Heart left ventricle (tissue), 16 donors: ENCODE measurements around the gene PLCB4. TPM values are rescaled to one million over a fixed set of nuclear protein-coding genes. Genes with fewer than 3 reads are reported as not detected.

Source experiments
- ATAC-seq, 4 donors: fragments of 200-7000 bp; cut with Tn5 transposase; one replicate each; pipeline ENCODE4 v1.9.1; 2020 to 2022; ENCODE audit warnings: moderate library complexity in 4 of 4, mild to moderate bottlenecking in 3 of 4, moderate number of reproducible peaks in 1 of 4
- DNase-seq, 5 donors: peaks; one replicate each; pipeline ENCODE4 v3.0.0-alpha.2; 2020
- H3K27ac ChIP-seq, 12 donors: fragments of 200-600 bp; sonication (generic) in 4 of 12; one replicate each; pipeline versions ENCODE4 v1.5.0 to v1.8.0; 2016 to 2022; ENCODE audit warnings: mild to moderate bottlenecking in 2 of 12
- H3K27me3 ChIP-seq, 9 donors: fragments of 200-600 bp; sonication (generic) in 2 of 9; one replicate each; pipeline versions ENCODE4 v1.5.1 to v1.8.0; 2016 to 2022; ENCODE audit warnings: mild to moderate bottlenecking in 3 of 9
- H3K36me3 ChIP-seq, 9 donors: fragments of 200-600 bp; sonication (generic) in 2 of 9; one replicate each; pipeline versions ENCODE4 v1.5.0 to v1.8.0; 2018 to 2022; ENCODE audit warnings: mild to moderate bottlenecking in 2 of 9
- H3K4me1 ChIP-seq, 12 donors: fragments of 200-600 bp; sonication (generic) in 4 of 12; one replicate each; pipeline versions ENCODE4 v1.5.0 to v1.8.0; 2016 to 2022; ENCODE audit warnings: mild to moderate bottlenecking in 3 of 12
- H3K4me3 ChIP-seq, 12 donors: fragments of 200-600 bp; sonication (generic) in 4 of 12; one replicate each; pipeline versions ENCODE4 v1.5.0 to v1.8.0; 2017 to 2022; ENCODE audit warnings: mild to moderate bottlenecking in 9 of 12, moderate library complexity in 4 of 12
- H3K9me3 ChIP-seq, 12 donors: fragments of 200-600 bp; sonication (generic) in 4 of 12; one replicate each; pipeline versions ENCODE4 v1.5.0 to v1.8.0; 2016 to 2022; ENCODE audit warnings: mild to moderate bottlenecking in 1 of 12
- CTCF ChIP-seq, 12 donors: fragments of 200-600 bp; sonication (generic) in 4 of 12; IDR thresholded peaks; one replicate each; pipeline versions ENCODE4 v1.5.0 to v1.8.0; 2018 to 2022; ENCODE audit warnings: antibody characterized with exemption in 12 of 12, mild to moderate bottlenecking in 5 of 12
- POLR2A ChIP-seq, 2 donors: fragments of 450-650 bp; IDR thresholded peaks; one replicate each; pipeline ENCODE4 v1.6.1; 2017; ENCODE audit warnings: antibody characterized with exemption in 2 of 2, mild to moderate bottlenecking in 2 of 2, moderate library complexity in 2 of 2
- WGBS, 4 donors: extraction: QIAGEN DNeasy Blood & Tissue Kit in 2 of 4; methylation state at CpG; one replicate each; pipeline versions ENCODE4 v1.1.5 to v1.1.7; 2013 to 2018; 5-methylcytosine and 5-hydroxymethylcytosine counted together
- intact Hi-C, 10 donors: fragments of 100-400 bp; cut with DNase I; formaldehyde crosslinking; loops; one replicate each; pipeline versions ENCODE4 v1.11.1 to v1.14.2; 2022
- polyA plus RNA-seq, 2 donors: library from polyadenylated mRNA; stranded (reverse); fragments of 200-250 nt; gene quantifications; one replicate each; pipeline ENCODE4 v1.2.3, GENCODE V29; 2013
- total RNA-seq, 9 donors: library from RNA; depleted of rRNA in 2 of 9; stranded (reverse); fragments of >200 nt in 2 of 9; fragmentation: NEBNext Ultra II Directional in 3 of 9; extraction: Animal tissue kit (Norgen Biotek cat#: 25700) in 3 of 9; gene quantifications; one replicate each; pipeline versions ENCODE4 v1.1.0 to v1.2.4, GENCODE V29; 2016 to 2023
- donor health status: ischemic (EF 13 %, LVEDD 7.1; RV severe dilation, severe dysfunction).
- donor health status: healthy with polysubstance abuse.
- donor health status: DM: no; HTN: yes; CAD: no.
- donor health status: DM: no; HTN: no; CAD: no.
- donor health status: ischemic (EF 25% LVEDD 6.9; RV normal size, moderate dysfunction).
- donor health status: ischemic (EF 25% LVEDD 5.7; RV mildly dilated, moderate dysfunction).
- donor health status: healthy.
- donor health status: DM: yes; HTN: yes; CAD: no.
- donor health status: ischemic (EF 35%, LVEDD 5.7; RV mildly dilated, moderate dysfunction).
- donor health status: nonischemic (EF 11% LVEDD 7.7; RV severe dilation, severe dysfunction).
- donor health status: DM: yes; HTN: yes; CAD: no.
- donor health status: PGD.
- donor health status: ischemic (EF 29% LVEDD 5.4; RV normal size, mild dysfunction).
- donor health status: nonischemic (EF 23%, LVEDD 6.1; RV moderate dilation, normal function).

The PLCB4 gene
- total and polyA plus RNA-seq, 11 donors = 8.4 to 31.8 (median 18.5) TPM

- peak overlapping the region in 10 of 12 donors; percentile 6 to 79 (median 60) for H3K27ac ChIP-seq
- H3K36me3 ChIP-seq = no peaks in the 10 kb centered on the region
- H3K9me3 ChIP-seq = no peaks in the 10 kb centered on the region
- H3K4me3 ChIP-seq = peak overlapping the region in 1 of 12 donors; percentile 6
- intact Hi-C loops = loop anchor here in 1 of 10 donors (10.0 kb wide), 1 partner anchor 45 kb away; no protein-coding TSS in a partner anchor
- no peak for TF ChIP-seq POLR2A (IDR thresholded peaks at IDR 0.05)
- TF ChIP-seq CTCF (IDR thresholded peaks at IDR 0.05) = no peak
- DNase-seq = peak; percentile 52 to 81 (median 64)
- no peaks in the 10 kb centered on the region for H3K27me3 ChIP-seq
- H3K4me1 ChIP-seq = peaks cover 0 to 23% (median 5%) of the 10 kb centered on the region in 12 donors
- ATAC-seq = peak; percentile 96 to 98 (median 96)
- WGBS, 4 donors = 43 to 63% (median 51%) methylated on average over 7 of the region's 7 CpGs
Measured at GRCh38 chr20:9119776-9120175, 50.9 kb downstream of the PLCB4 start.

- Histone ChIP-seq H3K4me3 (no peak overlapping the region), H3K27me3 (no peaks in the 10 kb centered on the region), H3K4me1 (peaks cover 0 to 29% (median 4%) of the 10 kb centered on the region in 12 donors), H3K9me3 (no peaks in the 10 kb centered on the region), H3K27ac (no peak overlapping the region), H3K36me3 (no peaks in the 10 kb centered on the region)
- 81 to 92% (median 84%) methylated on average over 6 of the region's 6 CpGs for WGBS, 4 donors
- no peak for TF ChIP-seq POLR2A (IDR thresholded peaks at IDR 0.05)
- no peak for TF ChIP-seq CTCF (IDR thresholded peaks at IDR 0.05)
- intact Hi-C loops = no loop called here
- no peak for DNase-seq
- ATAC-seq = no peak
Measured at GRCh38 chr20:9121211-9121610, 52.3 kb downstream of the PLCB4 start.

- Histone ChIP-seq H3K4me3 (no peak overlapping the region), H3K9me3 (no peaks in the 10 kb centered on the region), H3K27ac (no peak overlapping the region), H3K4me1 (peaks cover 0 to 34% (median 5%) of the 10 kb centered on the region in 12 donors), H3K36me3 (no peaks in the 10 kb centered on the region), H3K27me3 (no peaks in the 10 kb centered on the region)
- TF ChIP-seq POLR2A (IDR thresholded peaks at IDR 0.05) = no peak
- no peak for ATAC-seq
- intact Hi-C loops = no loop called here
- DNase-seq = no peak
- WGBS, 4 donors = 95 to 97% (median 96%) methylated on average over 2 of the region's 2 CpGs
Measured at GRCh38 chr20:9122571-9122970, 53.7 kb downstream of the PLCB4 start.

GRCh38 chr20:9126527-9126926 is 57.6 kb downstream of the PLCB4 start:
- Histone ChIP-seq H3K4me1 (peaks cover 0 to 38% (median 21%) of the 10 kb centered on the region in 12 donors), H3K36me3 (no peaks in the 10 kb centered on the region), H3K27me3 (no peaks in the 10 kb centered on the region), H3K9me3 (peaks cover 0 to 6% (median under 1%) of the 10 kb centered on the region in 12 donors), H3K4me3 (no peak overlapping the region), H3K27ac (no peak overlapping the region)
- DNase-seq (no peak), ATAC-seq (no peak)
- intact Hi-C loops = loop anchor here in 1 of 10 donors (5.0 kb wide), 1 partner anchor 41 kb away; no protein-coding TSS in a partner anchor
- TF ChIP-seq CTCF (IDR thresholded peaks at IDR 0.05) = no peak
- no peak for TF ChIP-seq POLR2A (IDR thresholded peaks at IDR 0.05)

GRCh38 chr20:9128568-9128967 is 59.7 kb downstream of the PLCB4 start:
- Histone ChIP-seq H3K4me3 (no peak overlapping the region), H3K27me3 (no peaks in the 10 kb centered on the region), H3K4me1 (peaks cover 0 to 37% (median 21%) of the 10 kb centered on the region in 12 donors), H3K27ac (peak overlapping the region in 1 of 12 donors; percentile 63), H3K36me3 (no peaks in the 10 kb centered on the region), H3K9me3 (peaks cover 0 to 20% (median 10%) of the 10 kb centered on the region in 12 donors)
- TF ChIP-seq CTCF (IDR thresholded peaks at IDR 0.05) (no peak), POLR2A (IDR thresholded peaks at IDR 0.05) (no peak)
- ATAC-seq (no peak), DNase-seq (no peak)
- 92 to 99% (median 98%) methylated on average over 3 of the region's 3 CpGs for WGBS, 4 donors
- intact Hi-C loops = loop anchor here in 1 of 10 donors (5.0 kb wide), 1 partner anchor 39 kb away; no protein-coding TSS in a partner anchor
